NCI-H187 (cell line): ENCODE results near the gene KLHL33.

Experiments used
- DNase-seq, 2 experiments: peaks; one replicate each; lab custom pipeline; 2025; lab: John Stamatoyannopoulos, UW

KLHL33 gene

GRCh38 chr14:20435582-20436362 is at the start of gene KLHL33:
KLHL33 (minus strand) TSS chr14:20436166; CDS start chr14:20435811, 355 bp downstream.
- peak in 1 of 2 experiments; percentile 24 for DNase-seq

GRCh38 chr14:20482382-20482781 is 46.4 kb upstream of the KLHL33 start:
- DNase-seq, result no peak

GRCh38 chr14:20478894-20479293 is 42.9 kb upstream of the KLHL33 start:
- DNase-seq, result no peak

- no peak for DNase-seq
These were observed 41.4 kb upstream of the KLHL33 start for GRCh38 chr14:20477211-20477876.

GRCh38 chr14:20476776-20477175 is 40.8 kb upstream of the KLHL33 start:
- DNase-seq, result no peak

- no peak for DNase-seq
These were observed 36.7 kb upstream of the KLHL33 start for GRCh38 chr14:20472536-20473169.

GRCh38 chr14:20470603-20470901 is 34.6 kb upstream of the KLHL33 start:
- DNase-seq, result no peak

- DNase-seq, result no peak
These were observed 34.1 kb upstream of the KLHL33 start for GRCh38 chr14:20469890-20470602.

GRCh38 chr14:20469242-20469889 is 33.4 kb upstream of the KLHL33 start, which contains the start of gene PNP:
PNP (plus strand) TSS chr14:20469406; CDS start chr14:20469525, 119 bp downstream.
- peak; percentile 85 to 86 for DNase-seq

GRCh38 chr14:20468764-20469241 is 32.8 kb upstream of the KLHL33 start:
- DNase-seq, result no peak

GRCh38 chr14:20461225-20462141 is 25.5 kb upstream of the KLHL33 start, which contains the start of gene PIP4P1:
PIP4P1 (minus strand) TSS chr14:20461434; CDS start chr14:20461325, 109 bp downstream.
- peak; percentile 98 to 100 for DNase-seq

GRCh38 chr14:20460458-20461224 is 24.7 kb upstream of the KLHL33 start:
- peak in 1 of 2 experiments; percentile 61 for DNase-seq

- no peak for DNase-seq
These were observed 22.2 kb upstream of the KLHL33 start for GRCh38 chr14:20458031-20458789.

- no peak for DNase-seq
These were observed 21.0 kb upstream of the KLHL33 start for GRCh38 chr14:20456971-20457370.

- DNase-seq, result peak; percentile 58 to 97
These were observed 19.7 kb upstream of the KLHL33 start for GRCh38 chr14:20455355-20456300.

- DNase-seq, result peak; percentile 98
These were observed 18.8 kb upstream of the KLHL33 start, which contains the start of the genes APEX1 and OSGEP for GRCh38 chr14:20454516-20455354. APEX1 (plus strand) TSS chr14:20455226; CDS start chr14:20455646, 420 bp downstream. OSGEP (minus strand) TSS chr14:20454812; CDS start chr14:20454683, 129 bp downstream.
